Measurements from ENCODE around the gene ENDOD1. TPM values are rescaled to one million over a fixed set of nuclear protein-coding genes. Genes with fewer than 3 reads are reported as not detected.
A peak's percentile ranks its signal among the peaks of the same experiment; 100 is the strongest.

Gene ENDOD1
- total and polyA plus RNA-seq, 2 donors (not counting 1 experiment from before 2014, with no cell fraction given): 7.0 to 11.7 TPM

DNA sequence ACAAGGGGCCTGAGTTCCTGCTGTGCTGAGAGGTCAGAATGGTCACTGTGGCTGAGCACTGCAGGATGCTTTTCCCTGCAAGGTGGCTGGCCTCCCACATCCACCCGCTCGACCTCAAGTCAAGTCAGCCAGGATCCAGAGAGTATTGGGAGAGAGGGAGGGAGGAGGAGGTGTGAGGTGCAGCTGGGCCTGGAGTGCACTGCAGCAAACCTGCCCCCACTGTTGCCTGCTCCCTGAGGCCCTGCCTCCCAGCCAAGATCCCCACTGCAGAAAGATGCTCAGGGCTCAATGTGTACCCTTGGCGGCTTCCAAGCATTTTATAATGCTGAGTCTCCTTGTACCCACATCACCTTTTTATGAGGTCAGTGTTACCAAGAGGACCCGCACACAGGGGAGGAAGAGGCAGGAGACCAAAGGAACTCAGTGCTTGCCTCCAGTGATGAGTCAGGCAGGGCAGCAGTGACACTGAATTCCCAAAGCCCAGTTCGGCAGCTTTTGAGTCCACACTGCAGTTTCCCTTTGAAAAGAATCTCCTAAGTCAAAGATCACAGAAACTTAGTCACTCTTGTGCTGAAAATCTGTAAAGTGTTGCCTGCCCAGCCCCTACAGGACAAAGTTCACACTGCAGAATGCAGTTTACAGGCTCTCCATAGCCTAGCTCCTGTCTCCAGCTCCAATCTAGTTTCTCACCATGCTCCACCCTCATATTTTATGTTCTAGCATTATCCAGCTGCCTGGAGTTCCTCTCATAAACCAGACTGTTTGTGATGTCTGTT, 3.1 kb downstream of the ENDOD1 start:
- intact Hi-C loops (cut with micrococcal nuclease): no loop called here
- H3K4me1 ChIP-seq (ENCODE audit: control insufficient read depth in 2 of 2, insufficient read depth in 2 of 2, low read length in 2 of 2): peaks cover 74 to 76% of the 10 kb centered on the region in 2 donors
- no peak for TF ChIP-seq EZH2 (IDR thresholded peaks at IDR 0.05; ENCODE audit: borderline replicate concordance, insufficient read depth, low read depth, low read length, poor library complexity, severe bottlenecking)
- peak; percentile 64 for TF ChIP-seq CTCF (IDR thresholded peaks at IDR 0.05)
- peak overlapping the region in 1 of 2 donors; percentile 12 for H3K27ac ChIP-seq (ENCODE audit: low read length in 2 of 2)
- no peak overlapping the region for H3K9ac ChIP-seq (ENCODE audit: low read length)
- no peak overlapping the region for H2AFZ ChIP-seq (ENCODE audit: insufficient read depth, low read depth, low read length, poor library complexity, severe bottlenecking)
- Mint-ChIP-seq H3K27ac (peak overlapping the region; percentile 23), H3K4me1 (peaks cover 83% of the 10 kb centered on the region), H3K27me3 (no peaks in the 10 kb centered on the region), H3K4me3 (peak overlapping the region; percentile 57), H3K9me3 (ENCODE audit: insufficient read depth) (no peaks in the 10 kb centered on the region)
- peaks cover 10% of the 10 kb centered on the region for H4K20me1 ChIP-seq (ENCODE audit: control insufficient read depth, insufficient read depth, low read length, poor library complexity, severe bottlenecking)
- 50% methylated on average over 2 of the region's 5 CpGs for WGBS (ENCODE audit: insufficient coverage)
- DNase-seq (peak; percentile 37), ATAC-seq (ENCODE audit: low read depth) (no peak)
- ChIA-PET POLR2A (no interaction called here), CTCF (interaction anchor here (1.1 to 7.0 kb wide), 8 partner anchors 16 to 58 kb away, joined by 3 to 96 read pairs (median 5); partner anchors contain the start of gene SRSF8)
- no peaks in the 10 kb centered on the region for H3K36me3 ChIP-seq (replicated peaks in 1 of 2; ENCODE audit: control extremely low read depth in 1 of 2, control insufficient read depth in 1 of 2, extremely low read depth in 1 of 2, insufficient read depth in 2 of 2, low read length in 1 of 2)
- H3K4me2 ChIP-seq (replicated peaks; ENCODE audit: low read depth, low read length, poor library complexity, severe bottlenecking): peak overlapping the region; percentile 59
- no peaks in the 10 kb centered on the region for H3K27me3 ChIP-seq (replicated peaks in 1 of 4; ENCODE audit: control extremely low read depth in 1 of 4, control insufficient read depth in 3 of 4, insufficient read depth in 4 of 4, low read length in 3 of 4)
- H3K9me3 ChIP-seq (ENCODE audit: control extremely low read depth in 1 of 3, control insufficient read depth in 2 of 3, insufficient read depth in 1 of 3, low read length in 2 of 3): no peaks in the 10 kb centered on the region
- H3K4me3 ChIP-seq (ENCODE audit: control extremely low read depth in 1 of 5, extremely low read depth in 1 of 5, insufficient read depth in 1 of 5, low read depth in 2 of 5, low read length in 4 of 5): no peak overlapping the region
- H3K79me2 ChIP-seq (ENCODE audit: control insufficient read depth, insufficient read depth, low read length): peaks cover 71% of the 10 kb centered on the region

DNA sequence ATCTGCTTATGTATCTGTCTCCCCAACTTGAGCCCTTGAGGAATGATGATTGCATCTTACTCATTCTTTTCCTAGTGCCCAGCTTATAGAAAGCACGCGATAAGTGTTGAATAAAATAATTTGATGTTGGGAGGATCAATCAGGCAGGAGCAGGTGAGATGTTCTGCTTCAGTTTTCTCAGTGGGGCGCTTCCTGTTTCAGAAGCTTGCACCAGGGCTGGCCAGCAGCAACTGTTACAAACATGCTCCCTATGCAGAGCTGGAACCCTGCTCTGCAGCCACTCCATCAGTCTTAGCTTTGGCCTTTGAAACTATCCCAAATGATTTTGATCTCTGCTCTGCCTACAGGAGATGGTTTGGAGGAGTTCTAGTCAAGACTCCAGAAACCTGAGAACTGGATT, 3.9 kb downstream of the ENDOD1 start:
- Histone ChIP-seq H3K27ac (ENCODE audit: low read length in 2 of 2) (no peak overlapping the region), H3K27me3 (replicated peaks in 1 of 4; ENCODE audit: control extremely low read depth in 1 of 4, control insufficient read depth in 3 of 4, insufficient read depth in 4 of 4, low read length in 3 of 4) (no peaks in the 10 kb centered on the region), H2AFZ (ENCODE audit: insufficient read depth, low read depth, low read length, poor library complexity, severe bottlenecking) (no peak overlapping the region), H3K79me2 (ENCODE audit: control insufficient read depth, insufficient read depth, low read length) (peaks cover 79% of the 10 kb centered on the region), H3K4me3 (ENCODE audit: control extremely low read depth in 1 of 5, extremely low read depth in 1 of 5, insufficient read depth in 1 of 5, low read depth in 2 of 5, low read length in 4 of 5) (peak overlapping the region in 1 of 5 experiments; percentile 13), H3K36me3 (replicated peaks in 1 of 2; ENCODE audit: control extremely low read depth in 1 of 2, control insufficient read depth in 1 of 2, extremely low read depth in 1 of 2, insufficient read depth in 2 of 2, low read length in 1 of 2) (no peaks in the 10 kb centered on the region), H3K9me3 (ENCODE audit: control extremely low read depth in 1 of 3, control insufficient read depth in 2 of 3, insufficient read depth in 1 of 3, low read length in 2 of 3) (no peaks in the 10 kb centered on the region), H3K9ac (ENCODE audit: low read length) (no peak overlapping the region), H3K4me1 (ENCODE audit: control insufficient read depth in 2 of 2, insufficient read depth in 2 of 2, low read length in 2 of 2) (peaks cover 72 to 75% of the 10 kb centered on the region in 2 donors), H3K4me2 (replicated peaks; ENCODE audit: low read depth, low read length, poor library complexity, severe bottlenecking) (peak overlapping the region; percentile 59), H4K20me1 (ENCODE audit: control insufficient read depth, insufficient read depth, low read length, poor library complexity, severe bottlenecking) (peaks cover 10% of the 10 kb centered on the region)
- H3K4me1 Mint-ChIP-seq: peaks cover 85% of the 10 kb centered on the region
- H3K9me3 Mint-ChIP-seq (ENCODE audit: insufficient read depth): no peaks in the 10 kb centered on the region
- WGBS (ENCODE audit: insufficient coverage): 0% methylated on average over 1 of the region's 3 CpGs
- POLR2A ChIA-PET: interaction anchor here (1.0 kb wide), 1 partner anchor 26 kb away, joined by 3 read pairs; no protein-coding TSS in a partner anchor
- DNase-seq (peak; percentile 43), ATAC-seq (ENCODE audit: low read depth) (no peak)
- no peaks in the 10 kb centered on the region for H3K27me3 Mint-ChIP-seq
- peak overlapping the region; percentile 23 for H3K27ac Mint-ChIP-seq
- TF ChIP-seq EZH2 (IDR thresholded peaks at IDR 0.05; ENCODE audit: borderline replicate concordance, insufficient read depth, low read depth, low read length, poor library complexity, severe bottlenecking): no peak
- CTCF ChIA-PET: interaction anchor here (0.7 to 7.0 kb wide), 9 partner anchors 17 to 59 kb away, joined by 3 to 96 read pairs (median 5); partner anchors contain the start of gene SRSF8
- peak overlapping the region; percentile 57 for H3K4me3 Mint-ChIP-seq
- intact Hi-C loops (cut with micrococcal nuclease): no loop called here

Data from B cell (primary cell).